ENCODE measurements around the gene EPHB1.

DNA sequence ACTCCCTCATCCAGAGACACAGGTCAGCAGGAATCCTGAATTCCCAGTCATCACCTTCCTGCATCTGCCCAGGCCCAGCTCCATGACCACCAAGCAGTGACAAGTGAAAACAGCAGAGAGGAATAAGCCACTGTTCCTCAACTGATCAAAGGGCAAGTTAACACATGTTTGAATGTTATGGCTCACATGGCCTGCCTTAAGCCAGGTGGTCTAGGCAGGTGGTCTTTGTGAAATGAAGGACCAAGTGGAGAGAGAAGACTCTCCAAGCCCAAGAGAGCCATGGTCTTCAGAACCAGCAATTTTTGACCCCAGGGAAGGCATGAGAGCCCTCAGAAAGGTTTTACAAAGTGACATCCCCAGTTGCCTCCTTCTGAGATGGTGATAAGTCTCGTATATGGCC lies 161.8 kb downstream of the EPHB1 start:
- no peak for TF ChIP-seq CTCF (conservative IDR thresholded peaks at IDR 0.05)
- TF ChIP-seq ZFX (IDR thresholded peaks at IDR 0.05): no peak

Data from C4-2B (cell line).